ENCODE results near the gene PRKAG1. TPM values are rescaled to one million over a fixed set of nuclear protein-coding genes. Genes with fewer than 3 reads are reported as not detected.
"Not testable (repeated sequence)": the region's sequence is repeated elsewhere in the genome, so short reads cannot be mapped to it uniquely, and the experiment has no call there.

Gene PRKAG1
- 10 to 100 TPM; 51.8 to 65.6 (median 58.9) TPM for polyA plus RNA-seq (ENCODE audit: insufficient read length in 10 of 10)
- long read RNA-seq, donor 1, transcript PRKAG1-206 (12 exons, 1,699 nt): major isoform, 5 of 5 reads
- long read RNA-seq, donor 1, partial matches to known transcripts: 0 of 5 reads
- long read RNA-seq, donor 1, other reads (novel, unspliced or antisense): 0 of 5 reads
- long read RNA-seq, donor 2, transcript PRKAG1-206 (12 exons, 1,699 nt): major isoform, 7 of 8 reads
- long read RNA-seq, donor 2, partial matches to known transcripts: 0 of 8 reads
- long read RNA-seq, donor 2, other reads (novel, unspliced or antisense): 0 of 8 reads
- long read RNA-seq, donor 3: 0 reads
- long read RNA-seq, donor 4, partial matches to known transcripts: 0 of 2 reads
- long read RNA-seq, donor 4, other reads (novel, unspliced or antisense): 0 of 2 reads
- long read RNA-seq, donor 5, partial matches to known transcripts: 5 of 14 reads
- long read RNA-seq, donor 5, other reads (novel, unspliced or antisense): 5 of 14 reads
- long read RNA-seq, donor 6, transcript PRKAG1-206 (12 exons, 1,699 nt): major isoform, 7 of 8 reads
- long read RNA-seq, donor 6, partial matches to known transcripts: 0 of 8 reads
- long read RNA-seq, donor 6, other reads (novel, unspliced or antisense): 0 of 8 reads
- long read RNA-seq, donor 7, partial matches to known transcripts: 22 of 26 reads
- long read RNA-seq, donor 7, other reads (novel, unspliced or antisense): 0 of 26 reads
- long read RNA-seq, donor 8, partial matches to known transcripts: 0 of 2 reads
- long read RNA-seq, donor 8, other reads (novel, unspliced or antisense): 0 of 2 reads
- long read RNA-seq, donor 9, partial matches to known transcripts: 0 of 1 reads
- long read RNA-seq, donor 9, other reads (novel, unspliced or antisense): 0 of 1 reads

GRCh38 chr12:49018261-49019119 lies at the start of gene PRKAG1:
PRKAG1 (minus strand) TSS chr12:49018776; CDS start chr12:49018740, 36 bp downstream.
- peak; percentile 98 to 99 (median 99) for DNase-seq

GRCh38 chr12:49066120-49066519 lies 47.5 kb upstream of the PRKAG1 start:
- no peak for DNase-seq

- DNase-seq: no peak
These were observed 46.2 kb upstream of the PRKAG1 start for GRCh38 chr12:49064767-49065152.

GRCh38 chr12:49061916-49062315 lies 43.3 kb upstream of the PRKAG1 start:
- DNase-seq: not testable (repeated sequence)

GRCh38 chr12:49061157-49061650 lies 42.6 kb upstream of the PRKAG1 start:
- no peak for DNase-seq

- peak; percentile 94 to 99 (median 96) for DNase-seq
These were observed 41.9 kb upstream of the PRKAG1 start, which contains the start of gene KMT2D for GRCh38 chr12:49060237-49061156. KMT2D (minus strand) TSS chr12:49060794; CDS start chr12:49055324, 5,470 bp downstream.

GRCh38 chr12:49059299-49060171 lies 41.0 kb upstream of the PRKAG1 start:
- peak in 2 of 3 donors; percentile 42 to 55 for DNase-seq

- DNase-seq: no peak
These were observed 40.4 kb upstream of the PRKAG1 start for GRCh38 chr12:49059045-49059298.

- DNase-seq: no peak
These were observed 39.9 kb upstream of the PRKAG1 start for GRCh38 chr12:49058366-49059044.

- DNase-seq: no peak
These were observed 39.3 kb upstream of the PRKAG1 start for GRCh38 chr12:49057888-49058287.

- peak; percentile 53 to 78 (median 61) for DNase-seq
These were observed 37.6 kb upstream of the PRKAG1 start for GRCh38 chr12:49055978-49056754.

- DNase-seq: no peak
These were observed 36.5 kb upstream of the PRKAG1 start for GRCh38 chr12:49055092-49055491.

GRCh38 chr12:49054524-49054923 lies 35.9 kb upstream of the PRKAG1 start:
- DNase-seq: no peak

GRCh38 chr12:49054096-49054495 lies 35.5 kb upstream of the PRKAG1 start:
- no peak for DNase-seq

- DNase-seq: no peak
These were observed 34.1 kb upstream of the PRKAG1 start for GRCh38 chr12:49052451-49053208.

GRCh38 chr12:49051777-49052438 lies 33.3 kb upstream of the PRKAG1 start:
- no peak for DNase-seq

GRCh38 chr12:49051373-49051764 lies 32.8 kb upstream of the PRKAG1 start:
- no peak for DNase-seq
